Lower leg skin (tissue), 3 donors: ENCODE measurements around the gene DIP2C.

Source experiments
- POLR2A ChIP-seq, 2 donors: fragments of 450-650 bp; IDR thresholded peaks; one replicate each; pipeline ENCODE4 v1.6.1; 2016 to 2017; ENCODE audit warnings: antibody characterized with exemption in 2 of 2, mild to moderate bottlenecking in 1 of 2, moderate library complexity in 1 of 2
- TF ChIP-seq, protein P1 (sequence below), 3 donors: fragments of 450-650 bp; IDR thresholded peaks; one replicate each; pipeline ENCODE4 v1.5.1; 2016; ENCODE audit warnings: antibody characterized with exemption in 3 of 3, mild to moderate bottlenecking in 3 of 3, moderate library complexity in 2 of 3

GRCh38 chr10:260819-261429 lies 428.5 kb downstream of the DIP2C start:
- no peak for TF ChIP-seq POLR2A (IDR thresholded peaks at IDR 0.05)
- TF ChIP-seq, protein P1, sequence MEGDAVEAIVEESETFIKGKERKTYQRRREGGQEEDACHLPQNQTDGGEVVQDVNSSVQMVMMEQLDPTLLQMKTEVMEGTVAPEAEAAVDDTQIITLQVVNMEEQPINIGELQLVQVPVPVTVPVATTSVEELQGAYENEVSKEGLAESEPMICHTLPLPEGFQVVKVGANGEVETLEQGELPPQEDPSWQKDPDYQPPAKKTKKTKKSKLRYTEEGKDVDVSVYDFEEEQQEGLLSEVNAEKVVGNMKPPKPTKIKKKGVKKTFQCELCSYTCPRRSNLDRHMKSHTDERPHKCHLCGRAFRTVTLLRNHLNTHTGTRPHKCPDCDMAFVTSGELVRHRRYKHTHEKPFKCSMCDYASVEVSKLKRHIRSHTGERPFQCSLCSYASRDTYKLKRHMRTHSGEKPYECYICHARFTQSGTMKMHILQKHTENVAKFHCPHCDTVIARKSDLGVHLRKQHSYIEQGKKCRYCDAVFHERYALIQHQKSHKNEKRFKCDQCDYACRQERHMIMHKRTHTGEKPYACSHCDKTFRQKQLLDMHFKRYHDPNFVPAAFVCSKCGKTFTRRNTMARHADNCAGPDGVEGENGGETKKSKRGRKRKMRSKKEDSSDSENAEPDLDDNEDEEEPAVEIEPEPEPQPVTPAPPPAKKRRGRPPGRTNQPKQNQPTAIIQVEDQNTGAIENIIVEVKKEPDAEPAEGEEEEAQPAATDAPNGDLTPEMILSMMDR (IDR thresholded peaks at IDR 0.05) = no peak
